Panc1 (cell line): Measurements from ENCODE around the gene WWTR1.

ENCODE experiments used
- POLR2AphosphoS5 ChIP-seq: IDR thresholded peaks from 2 replicates; pipeline ENCODE4 v1.6.1; 2012; ENCODE audit warnings: mild to moderate bottlenecking, low read depth, low read length, moderate library complexity
- SIN3A ChIP-seq: IDR thresholded peaks from 2 replicates; pipeline ENCODE4 v1.6.1; 2012; ENCODE audit warnings: low read depth, mild to moderate bottlenecking, low read length, moderate library complexity, borderline replicate concordance; ENCODE audit not compliant: insufficient read depth
- TCF7L2 ChIP-seq: IDR thresholded peaks from 2 replicates; pipeline ENCODE4 v1.6.1; 2011; ENCODE audit warnings: mild to moderate bottlenecking, low read depth, low read length, inconsistent platforms
- TF ChIP-seq, protein P1 (sequence below): fragments of 450-650 bp; IDR thresholded peaks from 2 replicates; pipeline ENCODE4 v1.5.1; 2017; ENCODE audit warnings: mild to moderate bottlenecking
- TF ChIP-seq, protein P2 (sequence below), 2 experiments: IDR thresholded peaks; 2 replicates each; pipeline ENCODE4 v1.6.1; 2011 to 2012; ENCODE audit warnings: low read depth in 2 of 2, control low read depth in 1 of 2, low read length in 1 of 2, mild to moderate bottlenecking in 1 of 2, moderate library complexity in 1 of 2; ENCODE audit not compliant: insufficient read depth in 1 of 2

DNA sequence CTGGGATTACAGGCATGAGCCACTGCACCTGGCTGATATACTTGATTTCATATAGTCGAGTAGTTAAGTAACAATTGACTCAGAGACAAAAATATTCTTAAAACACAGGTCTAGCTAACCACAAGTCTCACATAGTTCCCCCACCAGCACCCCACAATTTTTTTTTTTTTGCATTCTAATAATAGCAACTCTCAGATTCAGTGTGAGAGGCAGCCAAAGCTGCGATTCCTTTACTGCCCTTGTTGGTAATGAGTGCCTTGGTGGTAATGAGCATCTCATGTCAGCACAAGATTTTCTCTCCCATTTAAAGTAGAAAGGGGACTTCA is 72.5 kb downstream of the WWTR1 start:
- TF ChIP-seq, protein P1, sequence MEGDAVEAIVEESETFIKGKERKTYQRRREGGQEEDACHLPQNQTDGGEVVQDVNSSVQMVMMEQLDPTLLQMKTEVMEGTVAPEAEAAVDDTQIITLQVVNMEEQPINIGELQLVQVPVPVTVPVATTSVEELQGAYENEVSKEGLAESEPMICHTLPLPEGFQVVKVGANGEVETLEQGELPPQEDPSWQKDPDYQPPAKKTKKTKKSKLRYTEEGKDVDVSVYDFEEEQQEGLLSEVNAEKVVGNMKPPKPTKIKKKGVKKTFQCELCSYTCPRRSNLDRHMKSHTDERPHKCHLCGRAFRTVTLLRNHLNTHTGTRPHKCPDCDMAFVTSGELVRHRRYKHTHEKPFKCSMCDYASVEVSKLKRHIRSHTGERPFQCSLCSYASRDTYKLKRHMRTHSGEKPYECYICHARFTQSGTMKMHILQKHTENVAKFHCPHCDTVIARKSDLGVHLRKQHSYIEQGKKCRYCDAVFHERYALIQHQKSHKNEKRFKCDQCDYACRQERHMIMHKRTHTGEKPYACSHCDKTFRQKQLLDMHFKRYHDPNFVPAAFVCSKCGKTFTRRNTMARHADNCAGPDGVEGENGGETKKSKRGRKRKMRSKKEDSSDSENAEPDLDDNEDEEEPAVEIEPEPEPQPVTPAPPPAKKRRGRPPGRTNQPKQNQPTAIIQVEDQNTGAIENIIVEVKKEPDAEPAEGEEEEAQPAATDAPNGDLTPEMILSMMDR, result no peak
- TF ChIP-seq, protein P2, sequence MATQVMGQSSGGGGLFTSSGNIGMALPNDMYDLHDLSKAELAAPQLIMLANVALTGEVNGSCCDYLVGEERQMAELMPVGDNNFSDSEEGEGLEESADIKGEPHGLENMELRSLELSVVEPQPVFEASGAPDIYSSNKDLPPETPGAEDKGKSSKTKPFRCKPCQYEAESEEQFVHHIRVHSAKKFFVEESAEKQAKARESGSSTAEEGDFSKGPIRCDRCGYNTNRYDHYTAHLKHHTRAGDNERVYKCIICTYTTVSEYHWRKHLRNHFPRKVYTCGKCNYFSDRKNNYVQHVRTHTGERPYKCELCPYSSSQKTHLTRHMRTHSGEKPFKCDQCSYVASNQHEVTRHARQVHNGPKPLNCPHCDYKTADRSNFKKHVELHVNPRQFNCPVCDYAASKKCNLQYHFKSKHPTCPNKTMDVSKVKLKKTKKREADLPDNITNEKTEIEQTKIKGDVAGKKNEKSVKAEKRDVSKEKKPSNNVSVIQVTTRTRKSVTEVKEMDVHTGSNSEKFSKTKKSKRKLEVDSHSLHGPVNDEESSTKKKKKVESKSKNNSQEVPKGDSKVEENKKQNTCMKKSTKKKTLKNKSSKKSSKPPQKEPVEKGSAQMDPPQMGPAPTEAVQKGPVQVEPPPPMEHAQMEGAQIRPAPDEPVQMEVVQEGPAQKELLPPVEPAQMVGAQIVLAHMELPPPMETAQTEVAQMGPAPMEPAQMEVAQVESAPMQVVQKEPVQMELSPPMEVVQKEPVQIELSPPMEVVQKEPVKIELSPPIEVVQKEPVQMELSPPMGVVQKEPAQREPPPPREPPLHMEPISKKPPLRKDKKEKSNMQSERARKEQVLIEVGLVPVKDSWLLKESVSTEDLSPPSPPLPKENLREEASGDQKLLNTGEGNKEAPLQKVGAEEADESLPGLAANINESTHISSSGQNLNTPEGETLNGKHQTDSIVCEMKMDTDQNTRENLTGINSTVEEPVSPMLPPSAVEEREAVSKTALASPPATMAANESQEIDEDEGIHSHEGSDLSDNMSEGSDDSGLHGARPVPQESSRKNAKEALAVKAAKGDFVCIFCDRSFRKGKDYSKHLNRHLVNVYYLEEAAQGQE (IDR thresholded peaks at IDR 0.05; ENCODE audit: insufficient read depth in 1 of 2, low read depth in 2 of 2, low read length in 1 of 2), result no peak
- no peak for TF ChIP-seq SIN3A
- no peak for TF ChIP-seq TCF7L2
- TF ChIP-seq POLR2AphosphoS5, result no peak
